Activated CD4-positive, CD25-positive, alpha-beta regulatory T cell treated with anti-CD3 and anti-CD28 coated beads, Interleukin-2, amount 50 U/mL, for 72 hours (primary cell): ENCODE results near the gene CD1E.
"Not testable (repeated sequence)": the region's sequence is repeated elsewhere in the genome, so short reads cannot be mapped to it uniquely, and the experiment has no call there.

Experiments
- DNase-seq: peaks from one replicate; pipeline ENCODE4 v3.0.0; 2021

CD1E gene

DNA sequence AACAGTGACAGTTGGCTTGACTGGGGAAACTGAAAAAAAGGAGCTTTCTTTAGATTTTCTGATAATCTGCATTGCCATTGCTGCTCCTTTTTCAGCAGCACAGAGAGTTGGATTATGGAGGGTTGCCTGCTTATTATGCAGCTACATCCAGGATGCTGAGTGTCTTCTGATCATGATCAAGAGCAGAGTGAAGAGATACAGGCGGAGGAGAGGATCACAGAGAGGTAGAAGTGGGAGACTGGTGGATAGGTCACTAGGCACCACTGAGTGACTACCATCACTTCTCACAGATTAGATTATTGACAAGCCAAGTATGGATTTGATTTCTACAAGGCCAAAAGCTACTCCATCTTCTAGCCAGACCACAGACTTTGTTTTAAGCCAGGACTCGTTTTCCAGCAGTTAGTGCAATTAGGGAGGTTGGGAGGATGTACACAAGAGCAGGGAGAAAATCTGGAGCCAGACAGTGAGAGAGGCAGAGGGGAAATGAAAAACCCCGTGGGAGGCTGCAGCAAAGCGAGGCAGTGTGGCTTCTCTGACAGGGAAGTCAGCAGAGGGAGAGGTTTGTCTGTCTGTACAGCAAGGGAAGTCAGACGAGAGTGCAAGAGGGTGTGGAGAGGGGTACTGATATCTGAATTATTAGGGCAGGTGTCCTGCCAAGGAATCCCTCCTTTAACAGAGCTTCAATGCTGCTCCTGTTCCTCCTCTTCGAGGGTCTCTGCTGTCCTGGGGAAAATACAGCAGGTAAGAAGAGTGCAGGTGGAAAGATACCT lies at the start of gene CD1E:
Gene CD1E (plus strand): TSS at position 592 of the 773 bp plus-strand sequence. CDS start 95 bp downstream, at position 687.
- no peak for DNase-seq

DNA sequence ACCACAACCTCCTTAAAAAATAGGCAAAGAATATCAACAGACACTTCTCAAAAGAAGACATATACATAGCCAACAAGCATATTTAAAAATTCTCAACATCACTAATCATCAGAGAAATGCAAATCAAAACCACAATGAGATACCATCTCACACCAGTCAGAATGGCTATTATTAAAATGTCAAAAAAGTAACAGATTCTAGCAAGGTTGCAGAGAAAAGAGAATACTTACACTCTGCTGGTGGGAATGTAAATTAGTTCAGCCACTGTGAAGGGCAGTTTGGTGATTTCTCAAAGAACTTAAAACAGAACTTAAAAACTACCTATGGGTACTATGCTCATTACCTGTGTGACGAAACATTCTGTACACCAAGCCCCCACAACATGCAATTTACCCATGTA lies 43.1 kb upstream of the CD1E start:
- DNase-seq: no peak

DNA sequence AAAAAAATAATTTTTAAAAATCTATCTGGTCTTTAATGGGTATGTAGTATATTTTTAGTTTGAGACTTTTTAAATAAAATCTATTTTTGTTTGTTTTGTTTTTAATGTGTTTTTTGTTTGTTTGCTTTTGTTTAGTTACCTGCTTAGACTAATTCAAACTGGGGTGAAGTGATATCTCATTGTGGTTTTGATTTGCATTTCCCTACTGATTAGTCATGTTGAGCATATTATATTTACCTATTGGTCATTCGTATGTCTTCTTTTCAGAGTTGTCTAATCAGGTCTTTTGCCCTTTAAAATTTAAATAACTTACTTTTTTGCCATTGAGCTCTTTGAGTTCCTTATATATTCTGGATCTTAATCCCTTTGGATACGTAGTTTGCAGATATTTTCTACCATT lies 42.6 kb upstream of the CD1E start:
- DNase-seq: no peak

DNA sequence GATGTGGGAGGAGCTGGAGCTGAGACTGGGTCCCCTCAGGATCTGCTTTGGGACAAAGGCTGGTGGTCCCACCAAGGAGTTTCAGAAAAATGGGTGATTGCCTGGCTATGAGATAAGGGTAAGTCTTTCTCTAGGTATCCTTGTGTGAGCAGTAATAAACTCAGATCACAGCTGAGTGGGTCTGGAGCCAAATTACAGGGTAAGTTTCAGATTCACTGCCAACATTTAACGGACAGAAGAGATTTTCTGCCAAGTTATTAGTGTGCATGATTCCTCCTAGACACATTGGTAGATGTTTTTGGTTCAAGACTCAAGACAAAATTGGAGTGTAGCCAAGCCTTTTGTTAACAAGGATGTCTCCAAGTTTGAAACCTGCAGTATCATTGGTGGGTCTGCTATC lies 29.8 kb upstream of the CD1E start:
- no peak for DNase-seq

DNA sequence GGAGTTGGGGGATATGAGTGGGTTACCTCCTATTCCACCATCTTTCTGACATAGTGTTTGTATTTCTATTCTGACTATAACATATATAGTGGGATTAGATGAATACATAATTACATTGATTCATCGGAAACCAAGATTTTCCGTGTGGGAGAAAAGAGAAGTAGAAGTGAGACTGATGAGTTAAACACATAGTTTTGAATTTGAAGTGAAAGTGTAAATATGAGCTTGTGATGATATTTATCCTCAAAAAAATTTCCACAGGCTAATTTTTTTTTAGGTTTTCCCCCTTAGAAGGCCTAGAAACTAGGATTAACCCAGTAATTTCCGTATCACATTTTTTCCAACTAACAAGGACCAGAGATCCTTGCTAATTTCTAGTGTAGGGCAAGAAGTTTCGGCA lies 29.3 kb upstream of the CD1E start:
- DNase-seq: no peak

DNA sequence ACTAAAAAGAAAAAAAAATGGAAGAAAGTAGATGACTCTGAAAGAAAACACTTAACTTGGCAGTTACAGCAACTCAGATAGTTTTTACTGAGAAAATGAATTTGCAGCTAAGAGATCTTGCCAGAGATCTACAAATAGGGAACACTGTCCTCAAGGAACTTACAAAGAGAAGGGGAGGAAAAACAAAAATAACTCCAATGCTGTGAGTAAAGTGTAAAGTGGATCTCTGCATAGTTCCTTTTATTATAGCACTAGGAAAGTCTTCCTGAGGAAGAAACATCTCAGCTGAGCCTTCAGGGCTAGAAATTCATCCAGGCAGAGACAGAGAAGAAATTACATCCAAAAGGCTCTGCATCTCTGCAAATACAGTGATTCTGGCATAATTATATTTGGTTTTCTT lies 26.2 kb upstream of the CD1E start:
- no peak for DNase-seq

DNA sequence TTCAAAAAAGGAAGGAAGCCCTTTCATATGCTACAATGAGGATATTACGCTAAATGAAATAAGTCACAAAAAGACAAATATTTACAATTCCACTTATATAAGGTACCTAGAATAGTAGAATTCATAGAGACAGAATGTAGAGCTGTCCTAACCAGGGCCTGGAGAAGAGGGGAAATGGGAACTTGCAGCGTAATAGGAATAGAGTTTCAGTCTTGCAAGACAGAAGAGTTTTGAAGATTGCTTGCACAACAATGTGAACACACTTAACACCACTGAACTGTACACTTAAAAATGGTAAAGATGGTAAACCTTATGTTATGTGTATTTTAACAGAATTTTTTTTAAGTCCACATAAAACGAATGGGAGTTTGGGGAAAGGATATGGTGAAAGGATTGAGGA lies 25.3 kb upstream of the CD1E start:
- no peak for DNase-seq

DNA sequence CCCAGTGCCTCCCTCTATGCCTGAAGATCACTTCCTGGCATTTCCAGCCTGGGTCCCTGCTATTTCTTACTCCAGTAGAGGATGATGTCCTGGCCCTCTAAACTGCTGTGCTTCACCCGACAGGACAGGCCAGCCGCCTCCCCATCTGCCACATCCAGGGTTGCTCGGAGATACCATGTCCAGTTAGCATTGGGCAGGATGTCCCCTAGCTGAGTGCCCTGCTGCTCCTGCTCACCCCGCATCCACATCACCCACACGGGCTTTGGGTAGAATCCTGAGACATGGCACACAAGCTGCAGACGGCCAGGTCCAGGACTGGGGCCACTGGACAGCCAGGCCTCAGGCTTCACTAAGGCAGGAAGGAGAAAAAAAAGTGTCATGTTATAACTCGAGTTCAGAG lies 24.4 kb upstream of the CD1E start:
- DNase-seq: no peak

DNA sequence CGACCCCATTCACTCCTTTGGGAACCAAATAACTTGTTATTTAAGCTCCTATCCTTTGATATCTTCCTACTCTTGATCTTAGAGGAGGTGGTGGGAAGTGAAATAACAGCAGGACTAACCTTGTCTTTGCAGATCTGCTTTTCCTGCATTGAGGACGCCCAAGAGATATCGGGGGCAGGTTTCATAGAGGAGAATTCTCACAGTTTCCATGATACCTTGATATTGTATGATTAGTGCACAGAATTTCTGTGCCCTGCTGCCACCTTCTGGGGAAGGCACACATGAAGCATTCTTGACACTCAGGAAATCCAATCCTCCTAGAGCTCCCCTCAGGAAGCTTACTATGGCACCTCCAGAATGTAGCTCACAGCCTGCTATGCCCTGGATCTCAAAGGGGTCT lies 24.0 kb upstream of the CD1E start:
- no peak for DNase-seq

DNA sequence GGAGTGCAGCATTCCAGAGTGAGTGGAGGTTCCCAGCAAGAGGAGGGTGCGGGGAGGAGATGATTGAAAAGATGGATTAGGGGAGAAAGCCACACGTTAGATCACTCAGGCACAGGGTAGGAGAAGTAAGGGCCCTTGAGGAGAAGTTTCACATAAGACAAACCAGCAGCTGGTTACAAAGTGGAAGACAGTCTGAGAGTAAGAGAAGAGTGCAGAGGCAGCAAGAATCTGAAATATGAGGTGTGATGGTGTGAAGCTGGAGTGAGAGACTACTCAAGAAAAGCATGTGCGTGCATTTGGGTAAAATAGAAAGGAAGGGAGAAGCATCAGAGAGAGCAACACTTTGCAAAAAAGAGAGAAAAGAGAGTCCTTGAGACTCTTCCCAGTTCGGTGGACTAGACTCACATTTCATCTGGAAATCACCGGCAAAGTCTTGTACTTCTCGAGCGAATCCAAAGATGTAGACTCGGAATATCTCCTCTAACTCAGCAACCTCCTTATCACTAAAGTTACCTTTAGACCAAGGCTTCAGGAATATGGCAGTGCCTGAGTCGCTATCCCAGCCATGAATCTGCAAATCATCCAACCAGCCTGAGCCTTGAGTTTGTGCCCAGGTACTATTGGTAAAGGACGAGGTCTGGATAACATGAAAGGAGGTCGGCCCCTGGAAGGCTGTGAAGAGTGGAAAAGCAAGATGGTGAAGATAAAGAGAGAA lies 23.1 kb upstream of the CD1E start:
- no peak for DNase-seq

DNA sequence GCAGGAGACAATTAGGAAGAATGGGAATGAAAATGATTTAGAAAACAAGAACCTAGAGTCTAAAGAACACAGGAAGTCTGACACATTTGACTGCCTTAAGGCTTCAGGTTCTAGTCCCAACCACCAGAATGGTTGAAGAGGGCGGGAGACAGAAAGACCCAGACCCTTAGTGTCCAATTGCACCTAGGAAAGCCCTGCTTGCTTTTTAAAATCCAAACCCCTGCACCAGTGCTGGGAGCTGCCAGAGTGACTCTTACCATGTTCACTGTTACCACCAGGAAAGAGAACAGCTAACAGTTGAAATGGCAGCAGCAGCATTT lies 22.6 kb upstream of the CD1E start:
- DNase-seq: no peak

DNA sequence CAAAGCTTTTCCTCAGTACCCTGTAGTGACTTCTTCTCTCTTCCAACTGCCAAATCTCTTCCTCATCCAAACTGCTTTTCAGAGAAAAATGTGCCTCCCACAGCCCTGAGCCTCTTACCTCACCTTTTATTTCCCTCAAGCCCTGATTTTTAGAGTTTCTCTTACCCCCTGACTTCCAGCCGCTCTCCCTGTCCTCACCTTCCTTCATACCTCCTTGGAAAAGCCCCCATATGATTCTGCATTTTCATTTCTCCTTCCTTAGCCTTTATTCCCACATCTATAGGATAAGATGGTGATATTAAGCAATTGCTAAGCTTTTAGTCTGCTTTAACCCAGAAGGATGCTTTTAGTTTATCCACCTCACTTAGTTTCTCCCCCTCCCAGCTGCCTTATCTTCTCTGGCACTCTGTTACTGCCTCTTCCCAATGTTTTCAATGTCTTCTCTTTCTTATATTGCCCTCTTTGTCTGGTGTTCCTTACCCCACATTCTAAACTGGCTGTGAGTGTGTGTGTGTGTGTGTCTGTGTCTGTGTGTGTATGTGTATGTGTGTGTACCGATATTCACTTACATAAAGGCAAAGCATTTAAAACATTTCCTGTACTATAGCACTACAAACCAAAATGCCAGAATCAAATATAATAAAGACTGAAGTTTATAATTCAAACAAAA lies 22.1 kb upstream of the CD1E start, which contains the start of gene CD1B:
Gene CD1B (minus strand): TSS at position 51 of the 670 bp plus-strand sequence. CDS start 108 bp downstream, outside the sequence.
- no peak for DNase-seq

DNA sequence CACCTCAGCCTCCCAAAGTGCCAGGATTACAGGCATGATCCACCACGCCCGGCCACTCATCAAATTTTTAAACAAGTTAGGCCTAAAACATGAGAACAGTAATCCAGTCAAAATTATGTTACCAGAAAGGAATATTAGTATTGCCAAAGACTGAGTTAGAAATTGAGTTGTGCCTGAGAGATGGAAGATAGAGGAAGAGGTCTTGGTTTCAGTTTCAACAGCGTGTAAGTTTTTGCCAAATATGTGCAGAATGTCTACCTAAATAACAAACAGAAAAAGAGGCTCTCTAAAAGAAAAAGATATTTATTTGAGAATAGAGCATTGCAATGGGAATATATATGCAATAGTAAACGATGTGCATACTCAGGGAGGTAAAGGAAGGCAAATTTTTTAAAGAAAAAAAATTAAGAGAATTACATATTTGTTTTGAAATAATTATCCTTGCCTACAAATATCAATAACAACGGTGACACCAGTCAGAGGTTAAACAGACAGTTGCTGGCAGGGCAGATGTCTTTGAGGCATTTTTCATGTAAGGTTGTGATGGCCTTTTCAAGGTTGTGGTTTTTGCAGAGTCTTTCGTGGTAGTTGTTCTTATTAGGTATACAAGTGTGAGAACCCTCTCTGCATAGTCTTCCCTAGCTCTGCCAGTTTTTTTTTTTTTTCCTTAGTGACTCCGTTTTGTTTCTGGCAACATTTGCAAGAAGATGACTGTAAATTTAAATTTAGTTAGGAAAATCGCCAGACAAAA lies 20.1 kb upstream of the CD1E start:
- DNase-seq: no peak

DNA sequence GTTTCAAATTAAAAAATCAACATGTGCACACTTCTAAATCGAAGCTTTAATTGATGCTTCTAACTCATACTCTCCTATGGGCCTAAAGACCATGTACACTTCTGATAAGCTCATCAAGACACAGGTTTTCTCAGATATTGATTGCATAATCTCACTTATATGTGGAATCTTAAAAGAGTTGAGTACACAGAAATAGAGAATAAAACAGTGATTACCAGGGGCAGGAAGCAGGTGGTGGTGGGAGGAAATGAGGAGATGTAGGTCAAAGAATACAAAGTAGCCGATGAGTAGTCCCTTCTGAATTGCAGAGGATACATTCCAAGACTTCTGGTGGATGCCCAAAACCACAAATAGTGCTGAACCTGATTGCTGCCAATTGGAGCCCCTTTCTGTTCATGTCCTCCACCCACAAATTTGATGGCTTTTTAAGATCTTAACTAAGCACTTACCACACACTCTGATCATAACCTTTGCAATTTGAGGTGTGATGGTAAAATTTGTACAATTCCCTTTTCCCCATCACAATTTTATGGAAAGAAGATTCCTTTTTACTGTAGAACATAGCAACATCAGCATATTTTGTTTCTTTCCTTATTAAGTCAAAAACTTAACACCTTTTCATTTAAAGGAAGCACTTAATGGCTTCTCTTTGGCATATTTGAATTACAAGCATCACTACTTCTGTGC lies 19.0 kb upstream of the CD1E start:
- no peak for DNase-seq

DNA sequence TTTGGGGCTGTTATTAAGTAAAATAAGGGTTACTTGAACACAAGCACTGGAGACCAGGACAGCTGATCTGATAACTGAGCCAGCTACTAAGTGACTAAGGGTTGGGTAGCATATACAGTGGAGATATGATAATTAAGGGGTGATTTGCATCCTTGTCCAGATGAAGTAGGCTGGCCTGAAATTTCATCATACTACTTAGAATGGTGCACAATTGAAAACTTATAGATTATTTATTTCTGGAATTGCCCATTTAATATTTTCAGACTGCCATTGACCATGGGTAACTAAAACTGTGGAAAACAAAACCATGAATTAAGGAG lies 18.5 kb upstream of the CD1E start:
- no peak for DNase-seq

DNA sequence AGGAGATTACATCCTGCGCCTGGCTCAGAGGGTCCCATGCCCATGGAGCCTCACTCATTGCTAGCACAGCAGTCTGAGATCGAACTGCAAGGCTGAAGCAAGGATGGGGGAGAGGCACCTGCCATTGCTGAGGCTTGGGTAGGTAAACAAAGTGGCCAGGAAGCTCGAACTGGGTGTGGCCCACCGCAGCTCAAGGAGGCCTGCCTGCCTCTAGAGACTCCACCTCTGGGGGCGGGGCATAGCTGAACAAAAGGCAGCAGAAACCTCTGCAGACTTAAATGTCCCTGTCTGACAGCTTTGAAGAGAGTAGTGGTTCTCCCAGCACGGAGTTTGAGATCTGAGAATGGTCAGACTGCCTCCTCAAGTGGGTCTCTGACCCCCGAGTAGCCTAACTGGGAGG lies 17.3 kb upstream of the CD1E start:
- not testable (repeated sequence) for DNase-seq

DNA sequence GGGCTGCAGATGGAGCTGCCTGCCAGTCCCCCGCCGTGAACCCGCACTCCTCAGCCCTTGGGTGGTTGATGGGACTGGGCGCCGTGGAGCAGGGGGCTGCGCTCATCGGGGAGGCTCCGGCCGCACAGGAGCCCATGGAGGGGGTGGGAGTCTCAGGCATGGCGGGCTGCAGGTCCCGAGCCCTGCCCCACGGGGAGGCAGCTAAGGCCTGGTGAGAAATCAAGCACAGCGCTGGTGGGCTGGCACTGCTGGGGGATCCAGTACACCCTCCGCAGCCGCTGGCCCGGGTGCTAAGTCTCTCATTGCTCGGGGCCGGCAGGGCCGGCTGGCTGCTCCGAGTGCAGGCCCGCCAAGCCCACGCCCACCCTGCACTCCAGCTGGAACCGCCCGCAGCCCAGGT lies 4.7 kb upstream of the CD1E start:
- not testable (repeated sequence) for DNase-seq

DNA sequence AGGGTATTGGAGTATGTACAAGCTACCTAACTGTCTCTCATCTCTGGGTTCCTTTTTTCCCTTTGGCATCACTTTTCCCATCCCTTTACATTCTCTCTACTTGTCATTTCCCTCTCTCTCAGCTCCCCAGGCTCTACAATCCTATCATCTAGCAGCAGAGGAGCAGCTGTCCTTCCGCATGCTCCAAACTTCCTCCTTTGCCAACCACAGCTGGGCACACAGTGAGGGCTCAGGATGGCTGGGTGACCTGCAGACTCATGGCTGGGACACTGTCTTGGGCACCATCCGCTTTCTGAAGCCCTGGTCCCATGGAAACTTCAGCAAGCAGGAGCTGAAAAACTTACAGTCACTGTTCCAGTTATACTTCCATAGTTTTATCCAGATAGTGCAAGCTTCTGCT lies 561 bp downstream of the CD1E start:
- DNase-seq: no peak

DNA sequence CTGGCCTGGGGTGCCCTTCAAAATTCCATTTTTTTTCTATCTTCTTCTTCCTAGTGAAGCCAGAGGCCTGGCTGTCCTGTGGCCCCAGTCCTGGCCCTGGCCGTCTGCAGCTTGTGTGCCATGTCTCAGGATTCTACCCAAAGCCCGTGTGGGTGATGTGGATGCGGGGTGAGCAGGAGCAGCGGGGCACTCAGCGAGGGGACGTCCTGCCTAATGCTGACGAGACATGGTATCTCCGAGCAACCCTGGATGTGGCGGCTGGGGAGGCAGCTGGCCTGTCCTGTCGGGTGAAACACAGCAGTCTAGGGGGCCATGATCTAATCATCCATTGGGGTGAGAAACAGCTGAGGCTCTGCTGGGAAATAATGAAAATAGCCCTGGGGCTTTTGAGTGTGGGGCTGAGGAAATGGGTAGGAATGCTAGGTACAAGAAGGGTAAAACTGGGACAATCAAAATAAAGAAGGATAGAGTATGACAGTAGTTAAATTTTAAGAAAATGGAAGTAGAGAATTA lies 2.1 kb downstream of the CD1E start:
- no peak for DNase-seq

DNA sequence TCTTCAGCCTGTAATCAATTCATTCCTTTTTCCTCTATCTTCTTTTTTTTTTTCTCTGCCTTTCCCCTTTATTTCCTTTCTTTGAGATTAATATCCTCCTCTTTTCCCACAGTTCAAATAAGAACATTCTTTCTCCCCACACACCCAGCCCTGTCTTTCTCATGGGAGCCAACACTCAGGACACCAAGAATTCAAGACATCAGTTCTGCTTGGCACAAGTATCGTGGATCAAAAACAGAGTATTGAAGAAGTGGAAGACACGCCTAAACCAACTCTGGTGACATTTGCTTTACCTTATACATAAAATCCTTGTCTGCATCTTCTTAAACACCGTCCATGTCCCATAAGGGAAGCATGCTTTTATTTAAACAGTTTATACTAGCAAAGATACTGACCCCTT lies 2.9 kb downstream of the CD1E start:
- DNase-seq: no peak

DNA sequence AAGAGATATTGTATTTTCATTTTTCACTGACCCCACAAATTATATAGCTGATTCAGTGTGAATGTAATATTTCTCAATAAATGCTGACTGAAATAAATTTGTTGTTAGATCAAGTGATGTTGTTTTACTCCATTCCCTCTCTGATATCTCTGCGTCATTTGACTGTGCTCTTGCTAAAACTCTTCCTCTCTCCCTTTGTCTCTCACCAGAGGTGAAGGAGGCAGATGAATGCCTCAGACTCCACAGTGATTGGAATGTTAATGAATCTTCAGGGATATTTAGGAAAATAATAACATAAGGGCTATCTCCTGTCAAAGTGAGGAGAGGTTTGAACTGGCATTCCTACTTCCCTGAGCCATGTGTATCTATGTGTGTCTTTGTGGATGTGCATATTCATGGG lies 3.7 kb downstream of the CD1E start:
- no peak for DNase-seq

DNA sequence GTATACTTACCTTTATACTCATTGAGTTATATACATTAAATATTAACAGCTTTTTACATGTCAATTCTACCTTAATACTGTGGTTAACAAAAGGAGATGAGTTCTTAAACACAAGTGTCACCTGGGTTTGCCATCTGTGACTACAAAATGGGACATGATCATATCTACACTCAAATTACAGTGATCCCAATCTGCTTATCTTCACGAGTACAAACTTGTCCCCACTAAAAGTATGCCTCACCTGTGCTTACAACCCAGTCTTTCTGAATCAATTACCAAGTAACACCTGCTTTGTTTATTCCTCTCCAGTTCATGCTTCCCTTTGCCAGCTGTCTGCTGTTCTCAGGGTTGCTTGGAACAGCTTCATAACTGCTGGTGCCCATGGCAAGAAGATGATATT lies 8.8 kb downstream of the CD1E start:
- no peak for DNase-seq

DNA sequence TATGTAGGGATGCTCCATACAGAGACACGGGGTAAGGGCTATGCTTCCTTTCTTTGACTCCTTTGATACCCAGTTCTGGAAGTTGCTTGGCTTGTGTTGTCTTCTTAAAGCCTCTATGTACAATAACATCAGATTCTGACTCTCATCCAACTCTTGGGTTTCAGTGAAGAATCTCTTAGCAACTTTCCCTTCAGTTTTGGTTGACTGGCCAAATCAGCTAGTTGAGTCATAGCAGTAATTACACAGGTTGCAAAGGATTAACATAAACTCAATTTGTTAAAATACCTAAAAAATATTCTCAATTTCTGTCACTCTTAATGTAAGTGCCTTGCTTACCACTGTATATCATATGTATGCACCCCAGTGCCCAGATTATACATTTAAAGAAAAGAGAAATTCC lies 9.2 kb downstream of the CD1E start:
- DNase-seq: no peak
